Measurements from ENCODE around the gene C1orf210. TPM values are rescaled to one million over a fixed set of nuclear protein-coding genes. Genes with fewer than 3 reads are reported as not detected.

Gene C1orf210
- total and polyA plus RNA-seq, 9 of the 15 experiments (the other 6 are each of a cell fraction or from before 2014, with no cell fraction given), result 0.21 TPM; not detected in 8

- TF ChIP-seq BMI1 (IDR thresholded peaks at IDR 0.05; ENCODE audit: low read length) (no peak), FOS (IDR thresholded peaks at IDR 0.05; ENCODE audit: extremely low read depth, insufficient read length) (no peak)
Observed at GRCh38 chr1:43313771-43314170, 28.4 kb upstream of the C1orf210 start (continued).

DNA sequence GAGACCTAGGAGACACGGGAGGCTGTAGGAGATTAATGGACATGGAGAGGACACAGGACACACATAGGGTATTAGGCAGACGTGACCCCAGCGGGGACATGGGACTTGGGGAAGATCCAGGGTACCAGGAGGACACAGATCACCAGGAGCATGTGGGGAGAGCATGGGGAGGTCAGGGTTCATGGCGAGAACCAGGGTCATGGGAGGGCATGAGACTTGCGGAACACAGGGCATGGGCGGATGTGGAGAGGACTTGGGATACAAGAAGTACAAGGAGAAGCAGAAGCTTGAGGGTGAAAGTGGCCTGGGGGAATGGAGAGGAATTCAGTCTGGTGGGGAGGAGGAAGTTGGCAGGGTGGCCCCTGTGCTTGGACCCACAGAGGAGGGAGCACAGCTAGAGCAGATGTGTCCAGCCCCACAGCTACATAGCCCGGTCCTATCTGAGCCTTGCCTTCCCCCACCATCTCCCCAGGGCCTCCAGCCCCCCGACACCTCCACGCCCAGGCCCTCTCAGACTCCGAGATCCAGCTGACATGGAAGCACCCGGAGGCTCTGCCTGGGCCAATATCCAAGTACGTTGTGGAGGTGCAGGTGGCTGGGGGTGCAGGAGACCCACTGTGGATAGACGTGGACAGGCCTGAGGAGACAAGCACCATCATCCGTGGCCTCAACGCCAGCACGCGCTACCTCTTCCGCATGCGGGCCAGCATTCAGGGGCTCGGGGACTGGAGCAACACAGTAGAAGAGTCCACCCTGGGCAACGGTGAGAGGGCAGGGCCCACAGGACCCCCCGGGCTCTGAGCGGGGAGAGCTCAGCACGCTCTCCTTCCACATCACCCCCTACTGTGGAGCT, 27.5 kb upstream of the C1orf210 start:
- H3K27me3 ChIP-seq (ENCODE audit: control insufficient read depth in 2 of 2, insufficient read depth in 2 of 2, low read length in 2 of 2), result peaks cover 11 to 63% of the 10 kb centered on the region in 2 experiments; a peak in 3 of 5 replicates
- peak overlapping the region in 1 of 2 experiments; percentile 56; a peak in 2 of 4 replicates for H3K9ac ChIP-seq (ENCODE audit: insufficient read depth in 1 of 2, low read depth in 2 of 2, low read length in 2 of 2)
- H3K4me3 ChIP-seq, result no peak overlapping the region
- CTCF ChIA-PET (ENCODE audit: low intra/inter-chr PET ratio), result no interaction called here
- 43% methylated on average over 24 of the region's 24 CpGs for WGBS (ENCODE audit: insufficient coverage, low coverage, missing lambda C conversion rate)
- no peak overlapping the region for H3K27ac ChIP-seq (ENCODE audit: extremely low read depth, low read depth, low read length)
- H3K4me2 ChIP-seq (ENCODE audit: insufficient read depth, low read length), result no peak overlapping the region
- POLR2A ChIA-PET, result interaction anchor here (0.6 to 1.5 kb wide), 3 partner anchors 8 to 77 kb away, joined by 3 to 4 read pairs (median 3); partner anchors contain the start of genes MED8 and SZT2
- ATAC-seq, result no peak
- TF ChIP-seq, protein P1, sequence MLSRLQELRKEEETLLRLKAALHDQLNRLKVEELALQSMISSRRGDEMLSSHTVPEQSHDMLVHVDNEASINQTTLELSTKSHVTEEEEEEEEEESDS (CRISPR knock-in tag; IDR thresholded peaks at IDR 0.05), result no peak
- TF ChIP-seq, protein P2, sequence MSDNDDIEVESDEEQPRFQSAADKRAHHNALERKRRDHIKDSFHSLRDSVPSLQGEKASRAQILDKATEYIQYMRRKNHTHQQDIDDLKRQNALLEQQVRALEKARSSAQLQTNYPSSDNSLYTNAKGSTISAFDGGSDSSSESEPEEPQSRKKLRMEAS (CRISPR knock-in tag; IDR thresholded peaks at IDR 0.05), result 0 out of 2 replicates have a peak, but pooled peaks have one; percentile 15
- TF ChIP-seq CHD1 (IDR thresholded peaks at IDR 0.05; ENCODE audit: low read length) (no peak), RBM34 (IDR thresholded peaks at IDR 0.05; ENCODE audit: borderline replicate concordance, insufficient read depth, low read length) (no peak), NFXL1 (CRISPR knock-in tag; IDR thresholded peaks at IDR 0.05) (no peak), TAF7 (tag; IDR thresholded peaks at IDR 0.05) (no peak), ATF7 (IDR thresholded peaks at IDR 0.05) (no peak), TBP (optimal IDR thresholded peaks at IDR 0.05; ENCODE audit: low read depth, low read length) (no peak)
- intact Hi-C loops (cut with micrococcal nuclease) (no loop called here), in situ Hi-C loops (cut with MboI) (no loop called here)
- H3K36me3 ChIP-seq (ENCODE audit: control insufficient read depth, insufficient read depth, low read length), result no peaks in the 10 kb centered on the region
- H3K4me1 ChIP-seq (replicated peaks in 1 of 2; ENCODE audit: control insufficient read depth in 2 of 2, insufficient read depth in 2 of 2, low read length in 2 of 2), result peaks cover 0 to 15% of the 10 kb centered on the region in 2 experiments; a peak in 2 of 5 replicates
- no peaks in the 10 kb centered on the region for H3K79me2 ChIP-seq (ENCODE audit: control insufficient read depth, insufficient read depth, low read length)
- no peaks in the 10 kb centered on the region for H3K9me1 ChIP-seq (ENCODE audit: control insufficient read depth, insufficient read depth, low read length)
- DNase-seq (ENCODE audit: extremely low read depth in 1 of 4, low spot score in 3 of 4), result no peak
- BruUV-seq (replicated peaks), result no TSS peak
- no peak overlapping the region for H2AFZ ChIP-seq (ENCODE audit: low read depth, low read length)
- H3K9me3 ChIP-seq (replicated peaks; ENCODE audit: control insufficient read depth, insufficient read depth, low read depth, low read length), result no peaks in the 10 kb centered on the region
- H4K20me1 ChIP-seq (replicated peaks; ENCODE audit: control insufficient read depth, insufficient read depth, low read length), result 0 out of 2 replicates have a peak, but pooled peaks cover 4% of the 10 kb centered on the region
- no peak for FAIRE-seq
